PC-3 (cell line): ENCODE measurements around the gene ADARB2.

Experiments used
- EZH2phosphoT487 ChIP-seq: fragments of 300-600 bp; sonication (generic); IDR thresholded peaks from 2 replicates; pipeline ENCODE4 v1.6.1; 2018; ENCODE audit warnings: mild to moderate bottlenecking, antibody characterized with exemption, low read length, borderline replicate concordance
- TF ChIP-seq, protein P1 (sequence below): fragments of 300-600 bp; sonication (generic); conservative IDR thresholded peaks from 2 replicates; pipeline ENCODE4 v1.5.1; 2017; ENCODE audit warnings: antibody characterized with exemption, low read depth, mild to moderate bottlenecking, low read length

DNA sequence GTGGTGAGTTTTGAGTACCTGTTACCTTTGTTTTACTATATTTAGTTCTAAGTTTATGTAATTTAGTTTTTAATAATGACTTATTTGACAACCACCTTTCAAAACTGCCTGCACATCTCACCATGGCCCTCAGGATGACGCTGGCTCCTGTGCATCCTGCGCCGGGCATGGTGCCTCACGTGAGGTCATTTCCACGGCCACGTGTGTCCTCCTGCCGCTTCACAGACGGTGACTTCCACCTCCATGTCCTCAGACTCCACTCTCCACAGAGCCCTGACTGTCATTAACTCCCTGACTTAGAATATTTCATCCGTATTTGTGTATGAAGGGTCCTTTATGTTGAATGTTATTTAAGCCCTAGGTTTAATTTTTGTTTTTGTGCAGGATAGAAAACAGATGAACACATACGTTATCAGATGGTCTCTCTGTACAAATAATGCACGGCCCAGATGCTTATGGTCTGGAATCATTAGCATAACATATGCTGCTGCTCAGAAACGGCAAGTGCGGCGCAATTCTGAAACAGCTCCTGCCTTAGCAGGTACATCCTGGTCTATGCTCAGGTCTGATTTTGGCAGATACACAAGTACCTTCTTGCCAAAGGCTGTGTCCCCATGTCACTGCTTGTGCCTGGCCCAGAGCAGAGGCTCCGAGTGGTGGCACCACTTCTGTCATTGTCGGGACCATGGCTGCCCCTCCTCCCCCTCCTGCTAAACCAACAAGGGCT, 525.3 kb downstream of the ADARB2 start:
- TF ChIP-seq, protein P1, sequence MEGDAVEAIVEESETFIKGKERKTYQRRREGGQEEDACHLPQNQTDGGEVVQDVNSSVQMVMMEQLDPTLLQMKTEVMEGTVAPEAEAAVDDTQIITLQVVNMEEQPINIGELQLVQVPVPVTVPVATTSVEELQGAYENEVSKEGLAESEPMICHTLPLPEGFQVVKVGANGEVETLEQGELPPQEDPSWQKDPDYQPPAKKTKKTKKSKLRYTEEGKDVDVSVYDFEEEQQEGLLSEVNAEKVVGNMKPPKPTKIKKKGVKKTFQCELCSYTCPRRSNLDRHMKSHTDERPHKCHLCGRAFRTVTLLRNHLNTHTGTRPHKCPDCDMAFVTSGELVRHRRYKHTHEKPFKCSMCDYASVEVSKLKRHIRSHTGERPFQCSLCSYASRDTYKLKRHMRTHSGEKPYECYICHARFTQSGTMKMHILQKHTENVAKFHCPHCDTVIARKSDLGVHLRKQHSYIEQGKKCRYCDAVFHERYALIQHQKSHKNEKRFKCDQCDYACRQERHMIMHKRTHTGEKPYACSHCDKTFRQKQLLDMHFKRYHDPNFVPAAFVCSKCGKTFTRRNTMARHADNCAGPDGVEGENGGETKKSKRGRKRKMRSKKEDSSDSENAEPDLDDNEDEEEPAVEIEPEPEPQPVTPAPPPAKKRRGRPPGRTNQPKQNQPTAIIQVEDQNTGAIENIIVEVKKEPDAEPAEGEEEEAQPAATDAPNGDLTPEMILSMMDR, result no peak
- no peak for TF ChIP-seq EZH2phosphoT487
